GM20000 (cell line): ENCODE results near the gene LYRM4.
"Not testable (repeated sequence)": the region's sequence is repeated elsewhere in the genome, so short reads cannot be mapped to it uniquely, and the experiment has no call there.

Source experiments
- DNase-seq: peaks from one replicate; pipeline ENCODE4 v3.0.0; 2012; ENCODE audit warnings: low spot score
- TF ChIP-seq, protein P1 (sequence below): IDR thresholded peaks from 2 replicates; pipeline ENCODE4 v1.5.1; 2012; ENCODE audit warnings: mild to moderate bottlenecking, control low read depth; ENCODE audit errors: extremely low read depth, missing control alignments

The LYRM4 gene

DNA sequence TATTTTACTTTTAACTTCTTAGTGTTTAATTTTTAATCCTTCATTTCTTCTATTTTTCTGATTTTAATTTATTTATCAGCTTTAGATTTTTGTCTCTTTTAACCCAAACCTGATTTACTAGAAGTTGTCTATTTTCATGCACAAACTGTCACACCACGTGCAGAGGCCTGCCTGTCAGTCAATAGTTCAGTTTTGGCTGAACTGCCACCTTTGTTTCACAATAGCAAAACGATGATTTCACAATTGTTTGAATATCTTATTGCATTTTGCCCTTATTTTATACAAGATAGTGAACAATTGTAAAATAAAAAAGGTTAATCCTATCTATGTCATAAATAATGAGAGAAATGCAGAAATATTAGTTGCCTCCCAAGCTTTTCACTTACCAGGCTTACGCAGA is 199.6 kb downstream of the LYRM4 start:
- TF ChIP-seq, protein P1, sequence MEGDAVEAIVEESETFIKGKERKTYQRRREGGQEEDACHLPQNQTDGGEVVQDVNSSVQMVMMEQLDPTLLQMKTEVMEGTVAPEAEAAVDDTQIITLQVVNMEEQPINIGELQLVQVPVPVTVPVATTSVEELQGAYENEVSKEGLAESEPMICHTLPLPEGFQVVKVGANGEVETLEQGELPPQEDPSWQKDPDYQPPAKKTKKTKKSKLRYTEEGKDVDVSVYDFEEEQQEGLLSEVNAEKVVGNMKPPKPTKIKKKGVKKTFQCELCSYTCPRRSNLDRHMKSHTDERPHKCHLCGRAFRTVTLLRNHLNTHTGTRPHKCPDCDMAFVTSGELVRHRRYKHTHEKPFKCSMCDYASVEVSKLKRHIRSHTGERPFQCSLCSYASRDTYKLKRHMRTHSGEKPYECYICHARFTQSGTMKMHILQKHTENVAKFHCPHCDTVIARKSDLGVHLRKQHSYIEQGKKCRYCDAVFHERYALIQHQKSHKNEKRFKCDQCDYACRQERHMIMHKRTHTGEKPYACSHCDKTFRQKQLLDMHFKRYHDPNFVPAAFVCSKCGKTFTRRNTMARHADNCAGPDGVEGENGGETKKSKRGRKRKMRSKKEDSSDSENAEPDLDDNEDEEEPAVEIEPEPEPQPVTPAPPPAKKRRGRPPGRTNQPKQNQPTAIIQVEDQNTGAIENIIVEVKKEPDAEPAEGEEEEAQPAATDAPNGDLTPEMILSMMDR: no peak
- DNase-seq: no peak

DNA sequence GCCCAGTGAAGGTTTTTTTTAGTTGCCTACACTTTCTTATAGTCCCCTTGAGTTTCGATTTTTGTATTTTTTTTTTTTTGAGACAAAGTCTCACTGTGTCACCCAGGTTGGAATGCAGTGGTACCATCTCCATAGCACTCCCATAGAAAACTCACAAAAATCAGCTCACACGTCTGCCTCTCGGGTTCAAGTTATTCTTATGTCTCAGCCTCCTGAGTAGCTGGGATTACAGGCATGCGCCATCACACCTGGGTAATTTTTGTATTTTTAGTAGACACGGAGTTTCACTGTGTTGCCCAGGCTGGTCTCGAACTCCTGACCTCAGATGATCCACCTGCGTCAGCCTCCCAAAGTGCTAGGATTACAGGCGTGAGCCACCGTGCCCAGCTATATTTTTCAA is 200.3 kb downstream of the LYRM4 start:
- not testable (repeated sequence) for DNase-seq

DNA sequence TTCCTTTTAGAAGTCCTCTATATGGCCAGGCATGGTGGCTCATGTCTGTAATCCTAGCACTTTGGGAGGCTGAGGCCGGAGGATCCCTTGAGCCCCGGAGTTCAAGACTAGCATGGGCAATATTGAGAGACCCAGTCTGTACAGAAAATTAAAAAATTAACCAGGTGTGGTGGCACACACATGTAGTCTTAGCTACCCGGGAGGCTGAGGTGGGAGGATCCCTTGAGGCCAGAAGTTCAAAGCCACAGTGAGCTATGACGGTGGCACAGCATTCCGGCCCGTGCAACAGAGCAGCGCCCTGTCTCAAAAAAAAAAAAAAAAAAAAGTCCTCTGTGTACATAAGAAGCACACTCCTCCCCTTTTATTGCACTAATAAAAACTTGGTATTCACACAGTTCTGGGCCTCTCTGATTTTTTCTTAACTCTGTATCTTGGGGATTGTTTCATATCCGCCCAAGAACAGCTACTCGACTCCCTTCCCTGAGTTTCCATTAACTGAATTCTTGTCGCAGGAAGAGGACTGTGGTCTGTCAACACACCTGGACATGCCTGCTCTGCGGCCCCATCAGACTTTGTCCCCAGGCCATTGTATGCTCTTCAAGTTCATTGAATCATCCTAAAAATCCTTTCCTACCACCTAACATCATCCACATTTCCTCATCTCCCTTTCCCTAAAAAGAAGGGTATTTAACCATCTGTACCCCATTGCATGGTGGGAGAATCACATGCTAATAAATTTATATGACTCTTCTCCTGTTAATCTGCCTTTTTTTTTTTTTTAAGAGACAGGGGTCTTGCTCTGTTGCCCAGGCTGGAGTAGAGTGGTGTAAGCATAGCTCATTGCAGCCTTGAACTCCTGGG is 201.5 kb downstream of the LYRM4 start:
- TF ChIP-seq, protein P1: no peak
- DNase-seq: no peak
